ENCODE measurements around the gene IGF1R. TPM values are rescaled to one million over a fixed set of nuclear protein-coding genes. Genes with fewer than 3 reads are reported as not detected.

The IGF1R gene
- total RNA-seq, 3 donors from 2014 or later = 34.7 to 65.2 (median 47.7) TPM

DNA sequence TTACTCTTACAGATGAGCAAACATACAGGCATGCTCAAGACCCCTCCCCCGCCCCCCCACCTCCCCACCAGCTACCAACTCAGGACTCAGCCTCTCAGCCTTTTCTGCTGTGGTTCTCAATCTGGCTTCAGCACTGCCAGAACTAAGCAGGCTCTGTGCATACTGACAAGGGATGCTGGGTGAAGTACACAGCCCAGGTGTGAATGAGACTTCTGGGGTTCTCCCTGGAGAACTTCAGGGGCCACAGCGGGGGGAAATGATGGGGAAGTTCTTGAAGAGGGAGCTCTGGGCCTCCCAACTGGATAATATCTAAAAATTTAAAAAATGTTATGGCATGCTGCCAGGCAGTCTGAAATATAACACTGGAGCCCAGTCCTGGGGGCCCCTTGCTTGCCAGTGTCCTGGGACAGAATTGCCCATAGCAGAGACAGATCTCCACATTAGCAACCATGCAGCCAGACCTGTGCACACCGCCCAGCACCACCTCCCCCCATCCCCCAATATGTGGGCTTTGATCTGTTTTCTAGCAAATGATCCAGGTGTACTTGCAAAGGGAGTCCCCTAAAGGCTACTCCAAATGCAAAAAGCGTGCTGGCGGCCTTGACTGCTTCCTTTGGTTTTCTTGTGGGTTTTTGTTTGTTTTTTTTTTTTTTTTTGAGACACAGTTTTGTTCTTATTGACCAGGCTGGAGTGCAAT is 317.9 kb downstream of the IGF1R start:
- intact Hi-C loops (cut with DNase I, micrococcal nuclease) = loop anchor here in 1 of 2 donors (10.0 kb wide), 1 partner anchor 89 kb away; no protein-coding TSS in a partner anchor
- no peak overlapping the region for H3K4me3 ChIP-seq
- no peaks in the 10 kb centered on the region for H3K9me3 ChIP-seq
- no peak for ATAC-seq
- no peak for DNase-seq
- H3K4me1 ChIP-seq (ENCODE audit: low read depth) = no peaks in the 10 kb centered on the region
- TF ChIP-seq, protein P1, sequence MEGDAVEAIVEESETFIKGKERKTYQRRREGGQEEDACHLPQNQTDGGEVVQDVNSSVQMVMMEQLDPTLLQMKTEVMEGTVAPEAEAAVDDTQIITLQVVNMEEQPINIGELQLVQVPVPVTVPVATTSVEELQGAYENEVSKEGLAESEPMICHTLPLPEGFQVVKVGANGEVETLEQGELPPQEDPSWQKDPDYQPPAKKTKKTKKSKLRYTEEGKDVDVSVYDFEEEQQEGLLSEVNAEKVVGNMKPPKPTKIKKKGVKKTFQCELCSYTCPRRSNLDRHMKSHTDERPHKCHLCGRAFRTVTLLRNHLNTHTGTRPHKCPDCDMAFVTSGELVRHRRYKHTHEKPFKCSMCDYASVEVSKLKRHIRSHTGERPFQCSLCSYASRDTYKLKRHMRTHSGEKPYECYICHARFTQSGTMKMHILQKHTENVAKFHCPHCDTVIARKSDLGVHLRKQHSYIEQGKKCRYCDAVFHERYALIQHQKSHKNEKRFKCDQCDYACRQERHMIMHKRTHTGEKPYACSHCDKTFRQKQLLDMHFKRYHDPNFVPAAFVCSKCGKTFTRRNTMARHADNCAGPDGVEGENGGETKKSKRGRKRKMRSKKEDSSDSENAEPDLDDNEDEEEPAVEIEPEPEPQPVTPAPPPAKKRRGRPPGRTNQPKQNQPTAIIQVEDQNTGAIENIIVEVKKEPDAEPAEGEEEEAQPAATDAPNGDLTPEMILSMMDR (IDR thresholded peaks at IDR 0.05) = no peak
- no peaks in the 10 kb centered on the region for H3K36me3 ChIP-seq (ENCODE audit: low read depth)

DNA sequence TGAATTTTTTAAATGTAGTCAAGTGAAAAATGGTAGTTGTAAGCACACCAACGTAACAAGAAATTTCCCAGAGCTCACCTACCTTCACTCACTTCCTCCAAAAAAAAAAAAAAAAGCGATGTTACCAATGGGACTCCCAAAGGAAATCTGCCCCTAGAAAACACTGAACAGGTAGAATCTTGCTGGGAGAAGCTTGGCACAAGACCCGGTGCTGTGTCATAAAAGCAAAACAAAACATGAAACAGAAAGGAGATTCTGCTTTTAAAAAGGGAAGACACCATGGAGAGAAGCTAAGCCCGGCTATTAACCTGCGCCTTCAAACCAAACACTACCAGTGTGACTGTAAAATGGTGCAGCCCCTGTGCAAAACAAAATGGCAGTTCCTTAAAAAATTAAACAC is 318.8 kb downstream of the IGF1R start:
- intact Hi-C loops (cut with DNase I, micrococcal nuclease) = loop anchor here in 1 of 2 donors (10.0 kb wide), 1 partner anchor 88 kb away; no protein-coding TSS in a partner anchor
- TF ChIP-seq, protein P1 (IDR thresholded peaks at IDR 0.05) = no peak
- H3K36me3 ChIP-seq (ENCODE audit: low read depth) = no peaks in the 10 kb centered on the region
- DNase-seq (no peak), ATAC-seq (no peak)
- H3K4me3 ChIP-seq = no peak overlapping the region
- no peaks in the 10 kb centered on the region for H3K4me1 ChIP-seq (ENCODE audit: low read depth)
- no peaks in the 10 kb centered on the region for H3K9me3 ChIP-seq

DNA sequence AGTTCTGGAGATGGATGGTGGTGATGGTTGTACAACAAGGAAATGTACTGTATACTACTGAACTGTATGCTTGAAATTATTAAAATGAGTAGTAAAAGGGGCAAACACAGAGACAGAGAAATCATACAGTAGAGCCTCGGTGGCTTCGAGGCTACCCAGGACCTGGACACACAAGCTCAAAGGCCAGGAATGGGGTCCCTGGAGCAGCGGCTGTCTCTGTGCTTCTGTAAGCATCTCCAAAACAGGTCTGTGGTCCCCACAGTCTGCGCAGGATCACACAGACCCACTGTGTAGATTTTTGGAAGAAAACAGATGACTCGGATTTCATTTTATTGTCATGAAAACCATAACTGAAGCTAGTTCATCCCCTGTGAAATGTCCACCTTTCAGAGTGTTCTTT is 319.6 kb downstream of the IGF1R start:
- H3K9me3 ChIP-seq = no peaks in the 10 kb centered on the region
- DNase-seq (no peak), ATAC-seq (no peak)
- no peaks in the 10 kb centered on the region for H3K36me3 ChIP-seq (ENCODE audit: low read depth)
- no peaks in the 10 kb centered on the region for H3K4me1 ChIP-seq (ENCODE audit: low read depth)
- no peak overlapping the region for H3K4me3 ChIP-seq
- intact Hi-C loops (cut with DNase I, micrococcal nuclease) = loop anchor here in 1 of 2 donors (10.0 kb wide), 1 partner anchor 87 kb away; no protein-coding TSS in a partner anchor
- TF ChIP-seq, protein P1 (IDR thresholded peaks at IDR 0.05) = no peak

DNA sequence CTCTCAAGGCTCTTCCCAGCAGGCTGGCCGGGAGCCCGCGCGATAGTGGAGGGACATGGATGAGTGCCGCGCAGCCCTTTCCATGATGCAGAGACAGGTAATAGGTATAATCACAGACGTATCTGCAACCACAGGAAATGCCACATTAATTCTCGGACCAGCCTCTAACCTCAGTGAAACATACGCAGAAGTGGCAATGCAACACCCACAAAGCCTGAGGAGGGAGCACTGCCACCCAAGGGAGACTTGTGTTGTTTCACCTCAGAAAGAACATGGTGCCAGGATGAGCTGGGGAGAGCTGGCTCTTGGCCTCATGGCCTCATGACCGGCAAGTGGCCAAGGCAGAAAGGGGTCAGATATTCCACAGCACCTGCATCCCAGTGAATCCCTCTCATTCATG is 320.2 kb downstream of the IGF1R start:
- TF ChIP-seq, protein P1 (IDR thresholded peaks at IDR 0.05) = no peak
- H3K36me3 ChIP-seq (ENCODE audit: low read depth) = no peaks in the 10 kb centered on the region
- H3K4me3 ChIP-seq = no peak overlapping the region
- intact Hi-C loops (cut with DNase I, micrococcal nuclease) = loop anchor here in 1 of 2 donors (10.0 kb wide), 1 partner anchor 86 kb away; no protein-coding TSS in a partner anchor
- ATAC-seq (no peak), DNase-seq (no peak)
- H3K4me1 ChIP-seq (ENCODE audit: low read depth) = no peaks in the 10 kb centered on the region
- H3K9me3 ChIP-seq = no peaks in the 10 kb centered on the region

DNA sequence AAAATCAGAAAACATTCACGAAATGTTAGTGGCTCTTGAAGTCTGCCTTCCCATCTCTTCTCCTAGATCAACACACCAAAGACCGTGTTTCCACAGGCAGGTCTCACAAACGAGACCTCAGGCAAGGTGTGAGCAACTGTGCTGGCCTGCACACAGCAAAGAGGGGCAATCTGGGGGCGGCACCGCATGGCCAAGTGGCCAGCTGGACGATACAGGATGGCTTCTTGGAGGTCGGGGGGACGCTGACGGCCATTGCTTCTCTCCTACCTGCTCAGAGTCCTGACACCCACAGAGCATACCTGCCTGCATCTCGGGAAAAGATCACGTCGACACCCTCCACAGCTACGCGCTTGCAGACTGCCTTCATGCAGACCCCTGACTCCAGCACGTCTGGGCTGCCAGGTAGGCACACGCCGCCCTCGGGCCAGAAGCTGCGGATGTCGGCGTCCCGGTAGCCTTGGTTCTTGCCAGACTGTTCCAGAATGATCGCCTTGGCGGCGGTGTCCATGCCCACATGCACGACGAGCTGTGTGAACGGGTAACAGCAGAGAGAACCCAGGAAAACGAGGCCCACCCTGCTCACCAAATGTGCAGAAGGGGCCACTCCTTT is 320.9 kb downstream of the IGF1R start:
- DNase-seq (no peak), ATAC-seq (no peak)
- TF ChIP-seq, protein P1 (IDR thresholded peaks at IDR 0.05) = no peak
- Histone ChIP-seq H3K4me3 (no peak overlapping the region), H3K9me3 (no peaks in the 10 kb centered on the region), H3K4me1 (ENCODE audit: low read depth) (no peaks in the 10 kb centered on the region), H3K36me3 (ENCODE audit: low read depth) (no peaks in the 10 kb centered on the region)
- intact Hi-C loops (cut with DNase I, micrococcal nuclease) = loop anchor here in 1 of 2 donors (10.0 kb wide), 1 partner anchor 86 kb away; no protein-coding TSS in a partner anchor
